ENCODE data around the gene PTPN7. TPM values are rescaled to one million over a fixed set of nuclear protein-coding genes. Genes with fewer than 3 reads are reported as not detected.

Gene PTPN7
- total RNA-seq, 1 donor from 2014 or later: 0.75 TPM

DNA sequence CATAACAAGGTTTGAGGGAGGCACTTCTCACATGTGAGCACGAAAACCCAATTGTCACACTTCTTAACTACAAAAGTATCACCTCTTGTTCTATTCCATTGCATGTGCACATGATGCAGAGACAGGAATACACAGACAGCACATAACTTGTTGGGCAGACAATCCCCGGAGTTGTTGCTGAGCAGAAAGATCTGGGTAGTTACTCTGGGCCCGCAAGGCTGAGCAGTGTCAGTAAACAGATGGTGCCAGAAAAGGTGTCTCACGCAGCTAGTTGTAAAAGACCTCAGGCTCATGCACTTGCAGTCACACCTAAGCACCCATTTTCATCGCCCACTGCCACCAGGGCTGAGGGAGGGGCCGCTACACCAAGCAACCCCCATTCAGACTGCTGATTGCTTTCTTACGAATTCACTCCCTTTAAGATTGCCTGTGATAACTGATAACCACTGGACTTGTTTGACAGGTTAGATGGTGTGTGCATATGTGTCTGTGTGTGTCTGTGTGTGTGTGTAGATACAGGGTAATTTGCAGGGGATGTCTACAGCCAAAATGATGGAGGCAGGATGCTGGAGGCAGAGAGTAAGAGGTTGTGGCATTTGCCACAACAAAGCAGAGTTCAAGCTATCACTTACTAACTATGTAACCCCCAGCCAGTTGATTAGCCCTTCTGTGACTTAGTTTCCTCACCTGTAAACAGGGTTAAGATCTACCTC lies 37.4 kb upstream of the PTPN7 start:
- TF ChIP-seq, protein P1, sequence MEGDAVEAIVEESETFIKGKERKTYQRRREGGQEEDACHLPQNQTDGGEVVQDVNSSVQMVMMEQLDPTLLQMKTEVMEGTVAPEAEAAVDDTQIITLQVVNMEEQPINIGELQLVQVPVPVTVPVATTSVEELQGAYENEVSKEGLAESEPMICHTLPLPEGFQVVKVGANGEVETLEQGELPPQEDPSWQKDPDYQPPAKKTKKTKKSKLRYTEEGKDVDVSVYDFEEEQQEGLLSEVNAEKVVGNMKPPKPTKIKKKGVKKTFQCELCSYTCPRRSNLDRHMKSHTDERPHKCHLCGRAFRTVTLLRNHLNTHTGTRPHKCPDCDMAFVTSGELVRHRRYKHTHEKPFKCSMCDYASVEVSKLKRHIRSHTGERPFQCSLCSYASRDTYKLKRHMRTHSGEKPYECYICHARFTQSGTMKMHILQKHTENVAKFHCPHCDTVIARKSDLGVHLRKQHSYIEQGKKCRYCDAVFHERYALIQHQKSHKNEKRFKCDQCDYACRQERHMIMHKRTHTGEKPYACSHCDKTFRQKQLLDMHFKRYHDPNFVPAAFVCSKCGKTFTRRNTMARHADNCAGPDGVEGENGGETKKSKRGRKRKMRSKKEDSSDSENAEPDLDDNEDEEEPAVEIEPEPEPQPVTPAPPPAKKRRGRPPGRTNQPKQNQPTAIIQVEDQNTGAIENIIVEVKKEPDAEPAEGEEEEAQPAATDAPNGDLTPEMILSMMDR (IDR thresholded peaks at IDR 0.05; ENCODE audit: insufficient read depth, low read depth, low read length): no peak
- no peak for TF ChIP-seq EZH2 (IDR thresholded peaks at IDR 0.05; ENCODE audit: insufficient read depth, low read length)
- H3K9me3 Mint-ChIP-seq (ENCODE audit: unreplicated experiment): peaks cover 3% of the 10 kb centered on the region
- H3K36me3 Mint-ChIP-seq (ENCODE audit: low read depth, unreplicated experiment): peaks cover 5% of the 10 kb centered on the region
- Histone ChIP-seq H3K4me2 (ENCODE audit: low read length) (no peak overlapping the region), H3K27me3 (ENCODE audit: insufficient read depth, low read length) (peaks cover 38% of the 10 kb centered on the region), H3K79me2 (ENCODE audit: insufficient read depth, low read length) (no peaks in the 10 kb centered on the region), H2AFZ (ENCODE audit: low read depth, low read length) (no peak overlapping the region), H3K9me3 (ENCODE audit: insufficient read depth, low read depth, low read length) (no peaks in the 10 kb centered on the region), H3K4me1 (ENCODE audit: insufficient read depth, low read length) (peaks cover 4% of the 10 kb centered on the region), H3K4me3 (ENCODE audit: insufficient read depth, low read depth, low read length) (no peak overlapping the region), H3K36me3 (ENCODE audit: insufficient read depth, low read length) (no peaks in the 10 kb centered on the region), H3K9ac (ENCODE audit: low read length) (no peak overlapping the region), H4K20me1 (ENCODE audit: insufficient read depth, low read length) (peaks cover 4% of the 10 kb centered on the region), H3K27ac (ENCODE audit: low read depth, low read length) (no peak overlapping the region)
- FAIRE-seq (no peak), DNase-seq (ENCODE audit: low read depth) (no peak)
- H3K27ac Mint-ChIP-seq (ENCODE audit: unreplicated experiment): no peak overlapping the region
- peaks cover 52% of the 10 kb centered on the region for H3K27me3 Mint-ChIP-seq (ENCODE audit: low read depth, unreplicated experiment)
- H3K4me1 Mint-ChIP-seq (ENCODE audit: low read depth, unreplicated experiment): peaks cover 4% of the 10 kb centered on the region
- H3K4me3 Mint-ChIP-seq (ENCODE audit: unreplicated experiment): no peak overlapping the region

- Mint-ChIP-seq H3K27ac (ENCODE audit: unreplicated experiment) (no peak overlapping the region), H3K27me3 (ENCODE audit: low read depth, unreplicated experiment) (peaks cover 50% of the 10 kb centered on the region), H3K4me3 (ENCODE audit: unreplicated experiment) (no peak overlapping the region), H3K36me3 (ENCODE audit: low read depth, unreplicated experiment) (peaks cover 3% of the 10 kb centered on the region), H3K4me1 (ENCODE audit: low read depth, unreplicated experiment) (peaks cover 1% of the 10 kb centered on the region), H3K9me3 (ENCODE audit: unreplicated experiment) (peaks cover 3% of the 10 kb centered on the region)
- Histone ChIP-seq H4K20me1 (ENCODE audit: insufficient read depth, low read length) (peaks cover 4% of the 10 kb centered on the region), H3K4me1 (ENCODE audit: insufficient read depth, low read length) (peaks cover 4% of the 10 kb centered on the region), H3K27ac (ENCODE audit: low read depth, low read length) (no peak overlapping the region), H3K4me2 (ENCODE audit: low read length) (no peak overlapping the region), H2AFZ (ENCODE audit: low read depth, low read length) (no peak overlapping the region), H3K79me2 (ENCODE audit: insufficient read depth, low read length) (no peaks in the 10 kb centered on the region), H3K27me3 (ENCODE audit: insufficient read depth, low read length) (peaks cover 32% of the 10 kb centered on the region), H3K4me3 (ENCODE audit: insufficient read depth, low read depth, low read length) (no peak overlapping the region), H3K9ac (ENCODE audit: low read length) (no peak overlapping the region), H3K36me3 (ENCODE audit: insufficient read depth, low read length) (no peaks in the 10 kb centered on the region), H3K9me3 (ENCODE audit: insufficient read depth, low read depth, low read length) (no peaks in the 10 kb centered on the region)
- FAIRE-seq: no peak
- no peak for DNase-seq (ENCODE audit: low read depth)
- no peak for TF ChIP-seq EZH2 (IDR thresholded peaks at IDR 0.05; ENCODE audit: insufficient read depth, low read length)
- TF ChIP-seq, protein P1 (IDR thresholded peaks at IDR 0.05; ENCODE audit: insufficient read depth, low read depth, low read length): no peak
These were observed 33.9 kb upstream of the PTPN7 start for GRCh38 chr1:202194328-202194648.

DNA sequence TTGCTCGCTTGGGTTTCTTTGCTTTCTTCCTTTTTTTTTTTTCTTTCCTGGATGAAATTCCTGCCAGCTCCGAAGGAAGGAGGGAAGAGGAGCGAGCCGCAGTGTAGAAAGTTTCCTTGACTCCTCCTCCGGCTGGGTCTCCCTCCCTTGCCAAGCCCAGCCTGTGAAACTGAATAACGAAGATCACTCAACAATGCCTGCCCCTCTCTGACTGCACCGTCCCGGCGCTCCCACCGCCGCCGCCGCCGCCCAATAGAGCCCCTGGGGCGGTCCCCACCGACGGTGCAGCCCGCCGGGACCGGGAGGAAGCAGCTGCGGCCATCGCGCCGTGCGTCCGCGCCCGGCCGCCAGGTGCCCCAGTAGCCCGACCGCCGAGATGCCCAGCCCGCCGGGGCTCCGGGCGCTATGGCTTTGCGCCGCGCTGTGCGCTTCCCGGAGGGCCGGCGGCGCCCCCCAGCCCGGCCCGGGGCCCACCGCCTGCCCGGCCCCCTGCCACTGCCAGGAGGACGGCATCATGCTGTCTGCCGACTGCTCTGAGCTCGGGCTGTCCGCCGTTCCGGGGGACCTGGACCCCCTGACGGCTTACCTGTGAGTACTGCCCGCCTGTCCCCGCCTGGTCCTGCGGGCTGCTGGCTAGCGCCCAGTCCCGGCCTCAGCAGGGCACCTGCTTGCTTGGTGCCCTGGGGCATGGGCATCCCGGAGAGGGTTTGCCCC lies 33.4 kb upstream of the PTPN7 start, which contains the start of gene LGR6:
Gene LGR6, plus strand, starts transcription at position 186 of the 714 bp plus-strand sequence. Its CDS starts 191 bp downstream, at position 377.
- peaks cover 32% of the 10 kb centered on the region for H3K27me3 ChIP-seq (ENCODE audit: insufficient read depth, low read length)
- peaks cover 4% of the 10 kb centered on the region for H4K20me1 ChIP-seq (ENCODE audit: insufficient read depth, low read length)
- H3K4me2 ChIP-seq (ENCODE audit: low read length): peak within 1 kb of the TSS; percentile 64

More for the DNA sequence above, 33.4 kb upstream of the PTPN7 start, which contains the start of gene LGR6:
- H3K4me1 ChIP-seq (ENCODE audit: insufficient read depth, low read length): peaks cover 4% of the 10 kb centered on the region
- DNase-seq (ENCODE audit: low read depth) (no peak), FAIRE-seq (no peak)
- Mint-ChIP-seq H3K27ac (ENCODE audit: unreplicated experiment) (no peak within 1 kb of the TSS), H3K4me3 (ENCODE audit: unreplicated experiment) (peak within 1 kb of the TSS; percentile 67), H3K9me3 (ENCODE audit: unreplicated experiment) (peaks cover 3% of the 10 kb centered on the region), H3K36me3 (ENCODE audit: low read depth, unreplicated experiment) (peaks cover 3% of the 10 kb centered on the region), H3K27me3 (ENCODE audit: low read depth, unreplicated experiment) (peaks cover 48% of the 10 kb centered on the region), H3K4me1 (ENCODE audit: low read depth, unreplicated experiment) (peaks cover 1% of the 10 kb centered on the region)
- TF ChIP-seq, protein P1 (IDR thresholded peaks at IDR 0.05; ENCODE audit: insufficient read depth, low read depth, low read length): no peak
- TF ChIP-seq EZH2 (IDR thresholded peaks at IDR 0.05; ENCODE audit: insufficient read depth, low read length): peak; percentile 92
- no peak within 1 kb of the TSS for H3K27ac ChIP-seq (ENCODE audit: low read depth, low read length)
- H2AFZ ChIP-seq (ENCODE audit: low read depth, low read length): peak within 1 kb of the TSS; percentile 18
- no peak within 1 kb of the TSS for H3K9ac ChIP-seq (ENCODE audit: low read length)
- H3K36me3 ChIP-seq (ENCODE audit: insufficient read depth, low read length): no peaks in the 10 kb centered on the region
- H3K4me3 ChIP-seq (ENCODE audit: insufficient read depth, low read depth, low read length): peak within 1 kb of the TSS; percentile 5
- no peaks in the 10 kb centered on the region for H3K79me2 ChIP-seq (ENCODE audit: insufficient read depth, low read length)
- H3K9me3 ChIP-seq (ENCODE audit: insufficient read depth, low read depth, low read length): no peaks in the 10 kb centered on the region
